Suprapubic skin (tissue), 4 donors: ENCODE results near the gene CAMK2G.

Experiments used
- CTCF ChIP-seq, 2 donors: fragments of 200-600 bp in 1 of 2; fragments of 450-650 bp in 1 of 2; sonication (generic) in 1 of 2; IDR thresholded peaks; one replicate each; pipeline ENCODE4 v1.5.1; 2016 to 2019; ENCODE audit warnings: antibody characterized with exemption in 2 of 2, mild to moderate bottlenecking in 1 of 2, moderate library complexity in 1 of 2
- POLR2A ChIP-seq, 2 donors: fragments of 450-650 bp; IDR thresholded peaks; one replicate each; pipeline ENCODE4 v1.6.1; 2017; ENCODE audit warnings: antibody characterized with exemption in 2 of 2, mild to moderate bottlenecking in 2 of 2, moderate library complexity in 2 of 2
- POLR2AphosphoS5 ChIP-seq, 3 donors: sonication (generic); formaldehyde crosslinking; IDR thresholded peaks; one replicate each; pipeline ENCODE4 v1.6.1; 2017; ENCODE audit warnings: antibody characterized with exemption in 3 of 3

GRCh38 chr10:73779539-73780197, 94.7 kb downstream of the CAMK2G start:
- TF ChIP-seq POLR2AphosphoS5 (IDR thresholded peaks at IDR 0.05) (no peak), CTCF (IDR thresholded peaks at IDR 0.05) (no peak), POLR2A (IDR thresholded peaks at IDR 0.05) (no peak)
